ENCODE measurements around the gene SOX13.

GRCh38 chr1:204075139-204075521 lies 2.2 kb downstream of the SOX13 start:
- TF ChIP-seq CTCF (IDR thresholded peaks at IDR 0.05; ENCODE audit: low read depth, low read length, poor library complexity, severe bottlenecking) (no peak), EZH2phosphoT487 (IDR thresholded peaks at IDR 0.05; ENCODE audit: borderline replicate concordance, low read length) (no peak)

Measured in DOHH2 (cell line).